ENCODE data around the gene SRSF6.
"Not testable (repeated sequence)": the region's sequence is repeated elsewhere in the genome, so short reads cannot be mapped to it uniquely, and the experiment has no call there.

The SRSF6 gene

GRCh38 chr20:43477193-43477592, 19.5 kb downstream of the SRSF6 start:
- no peak for DNase-seq (ENCODE audit: low read depth)

DNA sequence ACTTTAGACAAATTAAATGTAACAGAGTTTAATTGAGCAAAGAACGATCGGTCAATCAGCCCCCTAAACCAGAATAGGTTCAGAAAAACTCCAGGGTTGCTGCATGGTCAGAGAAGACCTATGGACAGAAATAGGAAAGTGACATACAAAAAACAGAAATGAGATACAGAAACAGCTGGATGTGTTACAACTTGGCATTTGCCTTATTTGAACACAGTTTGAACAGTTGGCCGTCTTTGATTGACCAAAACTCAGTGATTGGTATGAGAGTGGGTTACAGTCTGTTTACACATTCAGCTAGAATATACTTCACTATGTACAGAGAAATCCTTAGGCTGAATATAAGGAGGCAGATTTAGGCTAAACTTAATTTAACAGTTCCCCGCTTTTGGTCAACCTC, 19.9 kb downstream of the SRSF6 start:
- DNase-seq (ENCODE audit: low read depth) = no peak

- DNase-seq (ENCODE audit: low read depth) = no peak
Observed at GRCh38 chr20:43490038-43490437, 32.3 kb downstream of the SRSF6 start.

GRCh38 chr20:43492101-43492500, 34.4 kb downstream of the SRSF6 start:
- no peak for DNase-seq (ENCODE audit: low read depth)

DNA sequence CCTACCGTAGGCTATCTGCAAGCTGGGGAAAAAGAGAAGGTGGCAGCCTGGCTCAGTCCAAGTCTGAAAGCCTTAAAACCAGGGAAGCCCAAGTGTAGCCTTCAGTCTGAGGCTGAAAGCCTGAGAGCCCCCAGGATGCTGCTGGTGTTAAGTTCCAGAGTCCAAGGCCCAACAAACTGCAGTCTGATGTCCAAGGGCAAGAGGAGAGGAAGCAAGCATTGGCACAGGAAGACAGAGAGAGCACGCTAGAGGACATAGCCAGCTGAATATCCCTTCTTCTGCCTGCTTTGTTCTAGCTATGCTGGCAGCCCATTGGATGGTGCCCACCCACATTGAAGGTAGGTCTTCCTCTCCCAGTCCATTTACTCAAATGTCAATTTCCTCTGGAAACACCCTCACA, 37.7 kb downstream of the SRSF6 start:
- DNase-seq (ENCODE audit: low read depth) = no peak

GRCh38 chr20:43502021-43502420, 44.3 kb downstream of the SRSF6 start:
- DNase-seq (ENCODE audit: low read depth) = not testable (repeated sequence)

DNA sequence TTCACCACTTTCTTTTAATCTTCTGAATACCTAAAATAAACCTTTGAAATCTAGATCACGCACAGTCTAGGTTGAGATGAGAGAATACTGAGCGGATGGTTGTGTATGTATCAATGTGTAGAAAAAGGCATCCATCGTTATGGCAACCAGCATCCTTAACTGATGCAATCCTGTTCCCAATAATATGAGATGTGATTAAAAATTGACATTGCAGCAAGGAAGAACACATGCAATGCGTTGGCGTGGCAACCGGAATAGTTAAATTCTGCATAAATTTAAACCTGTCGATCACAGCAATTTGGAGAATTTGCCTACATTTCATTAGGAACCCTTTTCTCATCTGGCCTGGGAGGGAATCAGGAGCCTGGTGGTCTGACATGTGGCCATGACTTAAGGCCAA, 48.5 kb downstream of the SRSF6 start:
- no peak for DNase-seq (ENCODE audit: low read depth)

GRCh38 chr20:43507150-43508080, 49.7 kb downstream of the SRSF6 start, which contains the start of gene L3MBTL1:
TSS of gene L3MBTL1 (plus strand) at chr20:43507697. CDS start at chr20:43513504, 5,807 bp downstream.
- no peak for DNase-seq (ENCODE audit: low read depth)

DNA sequence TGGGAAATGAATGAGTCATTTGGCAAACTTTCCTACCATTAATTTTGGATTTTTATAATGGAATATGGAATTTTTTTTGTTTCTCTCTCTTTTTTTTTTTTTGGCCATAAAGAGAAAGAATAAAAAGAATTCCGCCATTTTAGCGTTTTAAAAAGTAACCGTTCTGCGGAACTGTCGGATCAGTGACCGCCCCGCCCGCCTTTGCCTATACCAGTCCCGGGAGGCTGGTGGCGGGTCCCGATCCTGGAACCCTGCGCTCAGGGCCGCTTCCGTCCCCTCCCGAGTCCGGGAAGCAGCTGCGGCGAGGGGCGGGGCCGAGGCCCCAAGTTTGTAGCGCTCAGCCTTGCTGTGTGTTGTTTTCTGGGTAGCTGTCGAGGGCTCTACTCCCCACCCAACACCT, 50.4 kb downstream of the SRSF6 start:
- DNase-seq (ENCODE audit: low read depth) = no peak

DNA sequence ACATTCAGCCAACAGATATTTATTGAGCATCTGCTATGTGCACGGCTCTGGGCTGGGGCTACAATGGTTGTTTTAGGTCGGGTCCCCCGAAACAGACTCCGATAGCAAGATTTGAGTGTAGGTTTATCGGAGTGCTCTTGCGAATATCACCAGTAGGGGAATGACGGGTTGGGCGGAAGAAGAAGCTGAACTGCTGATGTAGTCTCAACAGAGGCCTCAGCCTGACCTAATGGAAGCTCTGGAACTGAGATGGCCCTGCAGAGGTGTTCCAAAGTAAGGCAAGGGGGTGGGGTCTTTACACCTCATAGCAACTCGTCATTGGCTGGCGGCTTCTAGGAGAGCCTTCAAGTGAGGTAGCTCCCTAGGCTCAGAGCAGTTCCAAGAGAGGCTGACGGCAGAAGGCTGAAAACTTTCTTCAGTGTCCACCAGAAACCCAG, 50.9 kb downstream of the SRSF6 start:
- DNase-seq (ENCODE audit: low read depth) = no peak

GRCh38 chr20:43511879-43512278, 54.2 kb downstream of the SRSF6 start:
- DNase-seq (ENCODE audit: low read depth) = no peak

DNA sequence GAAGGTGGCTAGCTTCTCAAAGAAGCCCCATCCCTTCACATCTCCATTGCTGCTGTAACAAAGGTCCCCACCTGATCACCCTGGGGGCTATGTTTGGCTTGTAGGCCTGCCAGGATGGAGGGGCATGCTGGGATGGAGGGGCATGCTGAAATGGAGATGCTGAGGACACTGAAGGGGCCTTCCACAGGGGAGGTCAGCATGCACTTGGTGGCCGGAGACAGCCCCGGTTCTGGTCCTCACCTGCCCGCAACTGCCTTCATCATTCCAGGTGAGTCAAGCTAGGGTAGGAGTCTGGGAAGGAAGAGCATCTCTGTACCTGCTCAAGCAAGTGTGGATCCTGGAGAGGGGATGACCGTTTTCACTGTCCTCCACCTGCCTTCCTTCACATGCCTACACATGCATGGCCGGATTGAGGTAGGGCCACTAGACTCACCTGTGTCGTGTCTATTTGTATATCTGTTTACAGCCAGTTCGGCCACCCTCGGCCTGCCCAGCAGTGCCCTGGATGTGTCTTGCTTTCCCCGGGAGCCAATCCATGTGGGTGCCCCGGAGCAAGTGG, 55.8 kb downstream of the SRSF6 start:
- DNase-seq (ENCODE audit: low read depth) = no peak

Measured in activated gamma-delta T cell treated with anti-CD3 and anti-CD28 coated beads, Interleukin-2, amount 50 U/mL, for 16 hours (primary cell).